ENCODE results near the gene CADM2.

GRCh38 chr3:85455561-85456200 lies 496.9 kb downstream of the CADM2 start:
- TF ChIP-seq CTCF (IDR thresholded peaks at IDR 0.05; ENCODE audit: poor library complexity, severe bottlenecking) (no peak), SMC3 (conservative IDR thresholded peaks at IDR 0.05; ENCODE audit: poor library complexity) (no peak), RAD21 (conservative IDR thresholded peaks at IDR 0.05) (no peak), EP300 (conservative IDR thresholded peaks at IDR 0.05; ENCODE audit: poor library complexity, severe bottlenecking) (no peak)

Data from neural cell (in vitro differentiated cells).